GM18499 (cell line): ENCODE measurements around the gene RFX2.
"Not testable (repeated sequence)": the region's sequence is repeated elsewhere in the genome, so short reads cannot be mapped to it uniquely, and the experiment has no call there.

Experiments
- ATAC-seq: cut with Tn5 transposase; IDR thresholded peaks from one replicate; pipeline ENCODE4 v1.9.1; 2021; ENCODE audit warnings: moderate number of reproducible peaks; ENCODE audit not compliant: insufficient read depth, unreplicated experiment

The RFX2 gene

GRCh38 chr19:6042776-6043726 is 67.2 kb downstream of the RFX2 start:
- no peak for ATAC-seq

GRCh38 chr19:6041991-6042481 is 68.3 kb downstream of the RFX2 start:
- ATAC-seq = no peak

DNA sequence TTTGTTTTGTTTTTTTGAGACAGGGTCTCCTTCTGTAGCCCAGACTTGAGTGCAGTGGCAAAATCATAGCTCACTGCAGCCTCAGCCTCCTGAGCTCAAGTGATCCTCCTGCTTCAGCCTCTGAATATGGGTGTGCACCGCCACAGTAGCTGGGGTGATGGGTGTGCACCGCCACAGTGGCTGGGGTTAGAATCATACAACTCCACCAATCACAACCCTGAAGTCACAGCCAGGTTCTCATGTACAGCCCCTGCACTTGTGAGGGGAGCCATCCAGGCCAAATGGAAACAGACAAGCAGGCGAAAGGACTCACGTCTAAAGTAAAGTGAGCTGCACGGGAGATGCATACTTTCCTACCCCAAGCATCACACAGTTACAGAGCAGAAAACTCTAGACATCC is 69.2 kb downstream of the RFX2 start:
- no peak for ATAC-seq

- no peak for ATAC-seq
These were observed 70.6 kb downstream of the RFX2 start for GRCh38 chr19:6039566-6040225.

- ATAC-seq = no peak
These were observed 71.5 kb downstream of the RFX2 start for GRCh38 chr19:6038634-6039405.

DNA sequence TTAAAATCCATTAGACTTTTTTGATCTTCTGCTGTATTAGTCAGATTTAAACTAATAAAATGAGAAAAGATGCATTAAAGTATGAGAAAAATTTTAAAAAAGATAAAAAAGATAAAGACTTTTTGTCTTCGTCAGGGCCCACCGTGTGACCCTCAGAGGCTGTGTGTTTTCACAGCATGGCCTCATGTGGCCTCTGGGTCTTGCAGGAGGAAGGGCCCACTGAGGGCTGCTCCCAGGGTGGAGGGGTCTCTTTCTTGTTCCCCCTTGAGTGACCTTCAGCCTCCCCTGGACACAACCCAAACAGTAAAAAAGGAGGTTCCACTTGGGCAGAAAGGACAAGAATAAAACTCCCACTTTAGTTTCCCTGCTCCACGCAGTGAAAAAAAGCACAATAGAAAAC is 75.3 kb downstream of the RFX2 start:
- ATAC-seq = no peak

DNA sequence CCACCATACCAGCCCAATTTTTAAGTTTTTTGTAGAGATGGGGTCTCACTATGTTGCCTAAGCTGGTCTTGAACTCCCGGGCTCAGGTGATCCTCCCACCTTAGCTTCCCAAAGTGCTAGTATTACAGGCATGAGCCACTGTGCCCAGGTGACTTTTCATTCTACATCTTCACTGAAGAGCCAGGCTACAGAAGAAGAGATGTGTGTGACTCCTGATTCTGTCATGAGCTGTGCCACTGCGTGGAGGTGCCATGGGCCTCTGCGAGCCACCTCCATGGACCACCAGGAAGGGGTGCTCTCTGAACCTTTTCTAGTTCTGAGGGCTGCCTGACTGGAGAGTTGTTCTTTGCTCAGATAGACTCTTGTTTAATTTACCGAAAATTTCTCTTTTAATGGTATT is 75.8 kb downstream of the RFX2 start:
- no peak for ATAC-seq

GRCh38 chr19:6033744-6034264 is 76.5 kb downstream of the RFX2 start:
- no peak for ATAC-seq

GRCh38 chr19:6032827-6033226 is 77.5 kb downstream of the RFX2 start:
- no peak for ATAC-seq

DNA sequence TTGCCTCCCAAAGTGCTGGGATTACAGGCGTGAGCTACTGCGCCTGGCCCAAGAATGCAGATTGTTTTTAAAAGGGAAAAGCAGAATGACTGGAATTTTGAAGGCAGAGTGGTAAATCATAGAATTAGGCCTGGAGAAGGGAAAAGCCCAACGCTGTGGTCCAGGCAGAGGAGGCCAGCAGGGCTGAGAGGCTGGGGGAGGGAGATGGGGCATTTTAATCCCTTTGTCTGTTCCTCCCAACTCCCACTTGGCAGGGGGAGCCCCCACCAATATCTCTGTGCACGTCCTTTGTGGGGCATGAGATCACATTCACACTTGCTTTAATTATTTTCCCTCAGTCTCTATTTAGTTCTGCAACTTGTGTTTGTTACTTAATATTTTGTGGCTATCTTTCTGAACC is 77.9 kb downstream of the RFX2 start:
- no peak for ATAC-seq

DNA sequence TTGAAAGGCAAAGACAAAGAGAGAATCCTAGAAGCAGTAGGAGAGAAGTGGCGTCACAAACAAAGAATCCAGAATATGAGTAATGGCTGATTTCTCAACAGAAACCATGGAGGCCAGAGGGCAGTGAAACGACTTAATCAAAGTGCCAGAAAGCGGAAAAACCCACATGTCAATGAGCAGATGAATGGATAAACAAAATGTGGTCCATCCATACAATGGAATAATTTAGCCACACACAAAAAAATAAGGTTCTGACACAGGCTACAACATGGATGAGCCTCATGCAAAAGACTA is 80.1 kb downstream of the RFX2 start:
- no peak for ATAC-seq

DNA sequence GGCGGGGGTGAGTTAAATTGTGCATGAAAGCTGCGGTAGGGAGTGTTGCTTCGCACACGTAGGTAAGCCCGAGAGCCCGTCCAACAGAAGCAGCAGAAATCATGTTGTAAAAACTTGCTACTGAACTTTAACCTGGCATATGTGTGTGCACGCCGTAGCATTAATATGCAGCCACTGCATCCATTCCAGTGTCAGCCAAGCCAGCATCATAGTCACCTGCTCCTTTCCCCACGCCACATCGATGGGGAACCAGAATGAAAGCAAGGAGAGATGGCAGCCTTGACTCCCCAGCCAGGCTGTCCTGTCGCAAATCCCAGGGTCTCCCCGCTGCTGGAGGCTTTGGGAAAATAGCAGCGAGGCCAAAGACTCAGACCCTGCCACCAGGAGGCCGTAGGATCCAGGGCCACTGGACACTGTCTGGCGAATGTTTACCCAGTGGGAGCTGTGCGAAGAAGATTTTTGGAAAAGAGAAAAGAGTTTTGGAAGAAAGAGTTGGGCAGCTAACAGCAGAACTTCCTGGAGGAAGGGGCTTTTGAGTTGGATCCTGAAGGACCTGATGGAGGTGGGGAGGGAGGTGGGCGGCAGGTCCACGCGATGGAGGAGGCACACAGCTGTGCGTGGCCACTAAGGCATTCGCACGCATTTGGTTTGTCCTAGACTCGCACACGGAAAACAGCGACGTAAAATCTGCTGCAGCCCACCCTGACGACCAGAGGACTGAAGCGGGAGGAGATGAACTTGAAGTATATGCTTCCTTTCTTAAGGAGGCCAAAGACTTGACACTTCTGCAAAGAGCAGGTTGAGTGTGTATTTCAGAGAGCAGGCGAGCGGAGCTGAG is 83.7 kb downstream of the RFX2 start:
- ATAC-seq = no peak

GRCh38 chr19:6024756-6025155 is 85.5 kb downstream of the RFX2 start:
- not testable (repeated sequence) for ATAC-seq

DNA sequence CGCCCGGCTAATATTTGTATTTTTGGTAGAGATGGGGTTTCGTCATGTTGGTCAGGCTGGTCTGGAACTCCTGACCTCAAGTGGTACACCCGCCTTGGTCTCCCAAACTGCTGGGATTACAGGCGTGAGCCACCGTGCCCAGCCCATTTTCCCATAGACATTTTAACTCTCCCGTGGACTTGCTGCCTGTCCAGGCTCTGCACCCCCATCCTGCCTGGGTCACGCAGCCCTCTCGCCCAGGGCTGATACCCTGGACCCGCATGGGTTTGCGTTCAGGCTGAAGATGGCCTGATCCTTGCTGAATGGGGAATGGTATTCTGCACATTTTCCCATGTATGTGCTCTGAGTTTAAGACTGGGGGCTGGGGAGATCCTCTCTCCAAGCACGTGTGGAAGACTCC is 86.4 kb downstream of the RFX2 start:
- no peak for ATAC-seq

DNA sequence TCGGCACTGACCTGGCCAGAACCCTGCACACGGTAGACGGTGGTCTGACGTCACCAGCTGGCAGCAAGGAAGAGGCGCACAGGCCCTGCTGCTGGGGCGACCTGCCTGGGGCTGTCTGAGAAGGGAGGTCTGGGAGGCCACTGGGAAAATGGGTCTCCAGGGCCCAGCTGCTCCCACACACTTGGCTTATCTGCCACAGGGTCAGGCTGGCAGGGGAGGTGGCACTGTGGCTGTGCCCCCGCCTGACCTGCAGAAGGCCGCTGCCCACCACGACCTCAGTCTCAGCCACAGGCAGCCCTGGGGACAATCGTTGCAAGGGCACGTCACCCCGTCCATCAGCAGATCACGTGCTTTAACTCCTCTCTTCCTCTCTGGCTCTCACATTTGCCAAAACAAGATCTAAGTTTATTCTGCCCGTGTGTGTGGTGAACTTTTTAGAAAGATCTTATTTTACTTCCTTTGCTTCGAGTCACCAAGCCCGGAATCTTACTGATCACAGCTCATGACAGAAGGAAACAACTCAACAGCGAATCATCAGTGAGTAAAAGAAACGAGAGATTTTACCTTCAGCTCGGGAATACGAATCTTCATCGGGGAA is 87.1 kb downstream of the RFX2 start:
- no peak for ATAC-seq

DNA sequence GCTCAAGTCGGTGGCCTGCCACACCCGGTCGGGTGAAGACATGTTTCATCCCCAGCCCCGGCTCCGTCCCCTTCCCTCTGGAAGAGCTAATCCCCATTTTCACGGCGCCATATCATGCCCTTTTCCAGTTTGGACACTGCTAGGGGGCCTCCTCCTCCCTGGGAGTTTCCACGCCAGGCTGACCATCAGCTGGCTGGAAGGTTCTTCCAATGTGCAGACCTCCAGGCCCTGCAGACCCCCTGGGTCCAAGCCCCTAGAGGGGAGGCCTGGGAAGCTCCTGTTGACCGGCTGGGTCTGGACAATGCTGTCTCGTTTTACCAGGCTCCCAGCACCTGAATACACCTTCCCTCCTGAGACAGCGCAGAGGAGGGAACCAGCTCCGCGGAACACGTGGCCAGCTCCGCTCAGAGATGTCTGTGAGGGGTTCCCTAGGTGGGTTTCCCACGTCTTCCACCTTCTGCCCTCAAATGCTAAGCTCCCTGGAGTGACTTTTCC is 87.7 kb downstream of the RFX2 start:
- no peak for ATAC-seq

DNA sequence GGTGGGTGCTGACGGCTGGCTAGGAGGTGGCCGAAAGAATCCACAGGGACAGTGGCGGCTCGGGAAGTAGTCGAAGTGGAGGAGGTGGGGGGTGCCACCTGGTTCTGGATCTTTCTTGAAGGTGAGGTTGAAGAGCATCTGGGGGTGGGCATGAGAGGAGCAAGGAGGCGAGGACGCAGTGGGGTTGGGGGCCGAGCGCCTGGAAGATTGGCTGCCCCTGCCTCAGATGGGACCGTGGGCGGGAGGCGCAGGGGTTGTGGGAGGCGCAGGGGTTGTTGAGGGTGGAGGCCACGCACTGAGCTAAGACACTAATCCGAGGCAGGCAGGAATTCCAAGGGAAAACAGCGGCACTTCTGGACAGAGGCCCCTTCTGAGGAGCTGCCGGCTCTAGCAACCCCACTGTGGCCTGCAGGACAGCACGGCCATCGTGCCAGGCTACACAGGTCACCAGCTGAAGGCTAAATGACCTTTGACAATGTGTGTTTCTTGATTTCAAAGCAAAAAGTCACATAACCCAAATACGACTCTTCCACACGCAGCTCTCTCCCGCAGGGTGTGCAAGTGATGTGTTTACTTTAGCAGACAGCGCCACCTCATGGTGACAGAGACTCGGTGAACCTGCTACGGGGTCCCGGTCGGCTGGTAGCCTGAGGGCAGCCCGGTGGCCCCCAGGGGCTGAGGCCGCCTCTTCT is 88.3 kb downstream of the RFX2 start:
- no peak for ATAC-seq

GRCh38 chr19:6020972-6021805 is 89.1 kb downstream of the RFX2 start:
- ATAC-seq = no peak
